NOMO-1 treated with DMSO at 0.1 percent for 48 hours (cell line): Measurements from ENCODE around the gene SYMPK.
A peak's percentile ranks its signal among the peaks of the same experiment; 100 is the strongest.
"Not testable (repeated sequence)": the region's sequence is repeated elsewhere in the genome, so short reads cannot be mapped to it uniquely, and the experiment has no call there.

Source experiments
- DNase-seq: peaks from one replicate; lab custom pipeline; 2025; ENCODE audit not compliant: unreplicated experiment; lab: John Stamatoyannopoulos, UW

SYMPK gene

GRCh38 chr19:45809643-45810159, 53.2 kb downstream of the SYMPK start:
- peak; percentile 38 for DNase-seq

DNA sequence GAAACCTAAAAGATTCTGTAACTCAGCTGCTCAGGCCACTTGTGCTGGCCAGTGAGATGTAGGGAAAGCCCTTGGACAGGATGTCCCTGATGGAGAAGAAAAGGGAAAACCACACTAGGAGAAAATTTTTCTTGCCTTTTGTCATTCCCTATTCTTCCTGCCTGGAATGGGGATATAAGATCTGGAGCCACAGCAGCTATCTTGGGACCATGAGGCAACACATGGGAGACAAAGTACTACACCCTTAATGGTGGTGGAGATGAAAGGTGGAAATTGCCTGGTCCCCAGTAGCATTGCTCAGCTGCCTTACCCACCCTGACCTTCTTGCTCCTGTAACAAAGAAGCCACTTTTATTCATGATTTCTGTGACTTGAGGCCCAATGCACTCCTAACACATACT, 57.2 kb downstream of the SYMPK start:
- no peak for DNase-seq

DNA sequence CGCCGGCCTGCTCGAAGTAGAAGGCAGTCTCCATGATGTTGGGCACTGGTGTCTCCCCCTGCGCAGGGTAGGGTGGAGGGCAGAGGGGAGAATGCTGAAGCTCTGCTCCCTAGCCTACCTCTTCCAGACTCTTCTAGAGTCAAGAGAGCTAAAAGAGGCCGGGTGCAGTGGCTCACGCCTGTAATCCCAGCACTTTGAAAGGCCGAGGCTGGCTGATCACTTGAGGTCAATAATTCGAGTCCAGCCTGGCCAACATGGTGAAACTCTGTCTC, 58.1 kb downstream of the SYMPK start:
- no peak for DNase-seq

DNA sequence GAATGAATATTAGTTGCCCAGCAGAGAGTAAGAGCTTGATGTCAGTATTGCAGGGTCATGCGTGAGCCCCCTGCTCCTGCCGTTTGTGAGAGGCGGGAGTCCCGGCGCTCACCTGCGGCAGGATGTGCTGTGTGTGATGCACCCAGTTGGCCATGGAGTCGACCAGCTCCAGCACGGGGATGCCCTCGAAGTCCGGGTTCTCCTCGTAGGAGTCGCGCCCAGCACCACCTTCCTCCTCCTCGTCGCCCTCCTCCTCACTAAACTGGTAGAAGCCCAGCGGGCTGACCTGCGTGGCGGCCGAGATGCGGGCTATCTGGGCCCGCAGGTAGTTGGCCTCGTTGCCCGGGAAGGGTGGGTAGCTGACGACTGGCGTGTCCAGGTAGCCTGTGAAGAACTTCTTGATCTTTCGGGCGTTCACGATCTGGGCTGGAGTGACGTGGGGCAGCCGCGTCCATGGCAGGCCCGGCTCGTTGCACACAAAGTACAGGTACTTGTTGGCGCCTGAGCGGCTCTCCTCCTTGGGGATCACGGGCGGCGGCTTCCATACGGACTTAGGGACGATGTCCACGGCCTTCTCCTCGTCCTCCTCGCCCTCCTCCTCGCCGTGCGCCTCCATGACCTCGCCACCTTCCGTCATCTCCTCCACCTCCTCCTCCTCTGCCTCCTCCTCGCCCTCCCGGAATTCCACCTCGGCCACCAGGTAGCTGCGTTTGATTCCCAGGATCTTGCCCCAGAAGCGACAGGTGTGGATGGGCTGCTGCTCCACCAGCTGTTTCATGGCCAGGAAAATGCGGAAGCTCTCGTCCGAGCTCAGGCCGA, 58.6 kb downstream of the SYMPK start:
- no peak for DNase-seq

GRCh38 chr19:45801603-45802175, 61.3 kb downstream of the SYMPK start:
- DNase-seq: no peak

- DNase-seq: no peak
Measured at GRCh38 chr19:45800070-45800553, 62.8 kb downstream of the SYMPK start.

- DNase-seq: not testable (repeated sequence)
Measured at GRCh38 chr19:45799541-45799940, 63.4 kb downstream of the SYMPK start.

DNA sequence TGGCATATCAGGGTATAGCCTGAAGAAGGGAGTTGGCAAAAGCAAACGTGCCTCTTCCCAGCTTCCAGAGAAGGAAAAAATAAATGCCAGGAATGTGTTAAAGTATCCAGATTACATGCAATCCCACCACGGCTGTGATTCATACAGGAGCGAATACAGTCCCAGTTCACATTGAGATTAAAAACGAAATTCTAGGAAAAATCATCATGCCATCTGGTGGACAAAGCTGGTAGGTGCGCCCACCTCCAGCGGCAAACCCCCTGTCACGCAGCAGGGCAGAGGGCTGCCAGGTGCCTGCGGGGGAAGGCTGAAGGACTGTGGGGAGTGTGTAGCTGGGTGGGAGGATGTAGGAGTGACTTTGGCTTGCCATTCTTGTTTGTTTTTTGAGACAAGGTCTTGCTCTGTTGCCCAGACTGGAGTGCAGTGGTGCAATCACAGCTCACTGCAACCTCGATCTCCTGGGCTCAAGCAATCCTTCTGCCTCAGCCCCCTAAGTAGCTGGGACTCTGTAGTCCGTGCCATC, 63.9 kb downstream of the SYMPK start:
- DNase-seq: peak; percentile 25

DNA sequence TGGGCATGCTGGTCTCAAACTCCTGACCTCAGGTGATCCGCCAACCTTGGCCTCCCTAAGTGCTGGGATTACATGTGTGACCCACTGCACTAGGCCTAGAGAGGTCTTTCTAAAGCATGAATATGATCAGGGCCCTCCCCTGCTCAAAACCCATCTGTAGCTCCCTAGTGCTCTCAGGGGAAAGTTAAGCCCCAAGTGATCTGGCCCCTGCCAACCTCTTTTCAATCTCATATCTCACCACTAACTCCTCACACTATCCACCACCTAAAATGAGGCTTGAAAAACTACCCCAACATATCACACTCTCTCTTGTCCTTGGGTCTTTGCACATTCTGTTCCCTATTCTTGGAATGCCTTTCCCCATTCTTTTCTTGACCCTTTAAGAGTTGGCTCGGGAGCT, 68.3 kb downstream of the SYMPK start:
- DNase-seq: no peak

DNA sequence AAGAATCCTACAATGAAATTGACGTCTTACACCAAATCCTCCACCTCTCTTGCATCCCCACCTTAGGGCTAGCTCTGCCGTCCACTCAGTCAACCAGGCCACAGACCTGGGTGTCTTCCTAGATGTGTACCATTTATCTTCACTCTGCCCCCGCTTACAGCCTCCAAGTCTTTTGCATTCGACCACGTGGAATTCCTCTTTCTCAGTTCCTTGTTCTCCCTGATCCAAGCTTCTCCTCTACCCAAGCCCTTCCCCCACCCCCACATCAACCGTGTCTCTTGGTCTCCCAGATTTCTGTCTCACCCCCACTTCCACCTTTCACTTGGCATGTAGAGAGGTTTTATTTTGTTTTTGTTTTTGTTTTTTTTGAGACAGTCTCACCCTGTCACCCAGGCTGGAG, 69.1 kb downstream of the SYMPK start:
- no peak for DNase-seq

- DNase-seq: no peak
Measured at GRCh38 chr19:45793178-45793564, 69.8 kb downstream of the SYMPK start.

- DNase-seq: peak; percentile 91
Measured at GRCh38 chr19:45792470-45793177, 70.3 kb downstream of the SYMPK start, which contains the start of gene DMWD. Gene DMWD (minus strand): TSS chr19:45792845. CDS start chr19:45792756, 89 bp downstream.

DNA sequence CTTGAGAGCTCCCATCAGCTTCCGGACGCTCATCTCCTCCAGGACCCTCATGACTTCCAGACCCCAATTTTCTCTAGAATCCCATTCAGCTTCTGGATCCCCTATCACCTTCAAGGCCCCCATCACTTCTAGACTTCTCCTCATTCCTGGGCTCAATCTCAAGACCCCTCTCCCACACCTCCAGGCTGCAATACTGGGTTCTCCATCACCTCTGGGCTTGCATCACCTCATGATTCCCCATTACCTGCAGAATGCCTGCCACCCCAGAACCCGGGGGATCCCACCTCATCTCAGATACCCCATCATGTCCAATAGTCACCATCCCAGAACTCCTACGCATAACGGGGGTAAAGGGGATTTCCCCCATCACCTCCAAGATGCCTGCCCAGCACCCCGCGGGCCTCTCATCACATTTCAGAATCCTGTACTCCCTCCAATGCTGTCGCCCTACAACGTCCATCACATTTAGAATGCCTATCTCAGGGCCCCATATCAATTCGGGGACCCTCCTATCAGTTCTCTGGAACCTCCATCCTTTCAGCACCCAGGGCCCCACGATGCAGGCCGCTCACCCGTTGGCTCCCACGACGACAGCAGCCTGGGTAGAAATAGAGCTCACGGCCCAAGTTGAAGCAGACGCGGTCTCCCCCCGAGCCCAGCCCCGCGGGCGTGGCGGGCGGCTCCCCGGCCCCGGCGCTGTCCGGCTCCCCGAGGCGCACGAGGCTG, 71.0 kb downstream of the SYMPK start:
- DNase-seq: no peak

DNA sequence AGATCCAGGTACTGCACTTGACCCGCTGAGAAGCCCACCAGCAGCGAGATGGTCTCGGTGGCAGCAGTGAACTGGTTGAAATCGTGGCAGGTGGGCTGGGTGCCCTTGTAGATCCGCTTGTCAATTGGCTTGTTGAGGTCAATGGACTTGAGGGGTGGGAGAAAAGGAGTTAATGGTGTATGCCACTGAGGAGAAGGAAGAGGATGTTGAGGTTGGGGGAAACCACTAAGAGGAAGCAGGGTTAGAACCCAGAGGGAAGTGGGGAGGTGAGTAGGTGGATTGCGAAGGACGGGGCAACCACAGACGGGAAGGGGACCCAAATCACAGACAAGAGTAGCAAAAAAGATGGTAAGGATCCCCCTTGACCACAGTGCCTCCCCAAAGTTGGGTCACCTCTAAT, 72.0 kb downstream of the SYMPK start:
- DNase-seq: peak; percentile 93

GRCh38 chr19:45789035-45789786, 73.7 kb downstream of the SYMPK start:
- DNase-seq: no peak

DNA sequence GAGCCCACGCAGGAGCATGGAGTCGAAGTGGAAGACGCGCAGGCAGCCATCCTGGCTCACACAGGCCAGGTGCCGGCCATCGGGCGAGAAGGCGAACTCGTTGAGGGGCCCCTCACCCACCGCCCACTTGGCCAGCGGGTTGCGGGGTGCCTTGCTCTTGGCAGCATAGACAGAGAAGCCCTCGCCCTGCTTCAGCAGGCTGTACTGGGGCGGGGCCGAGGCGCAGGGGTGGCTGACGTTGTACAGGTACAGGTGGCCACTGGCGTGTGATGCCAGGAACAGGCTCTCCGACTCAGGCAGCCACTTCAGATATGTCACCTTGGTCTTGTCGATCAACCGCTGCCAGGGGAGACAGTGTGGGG, 76.4 kb downstream of the SYMPK start:
- no peak for DNase-seq

GRCh38 chr19:45785781-45786532, 77.0 kb downstream of the SYMPK start:
- DNase-seq: no peak

- no peak for DNase-seq
Measured at GRCh38 chr19:45785097-45785496, 77.8 kb downstream of the SYMPK start.

DNA sequence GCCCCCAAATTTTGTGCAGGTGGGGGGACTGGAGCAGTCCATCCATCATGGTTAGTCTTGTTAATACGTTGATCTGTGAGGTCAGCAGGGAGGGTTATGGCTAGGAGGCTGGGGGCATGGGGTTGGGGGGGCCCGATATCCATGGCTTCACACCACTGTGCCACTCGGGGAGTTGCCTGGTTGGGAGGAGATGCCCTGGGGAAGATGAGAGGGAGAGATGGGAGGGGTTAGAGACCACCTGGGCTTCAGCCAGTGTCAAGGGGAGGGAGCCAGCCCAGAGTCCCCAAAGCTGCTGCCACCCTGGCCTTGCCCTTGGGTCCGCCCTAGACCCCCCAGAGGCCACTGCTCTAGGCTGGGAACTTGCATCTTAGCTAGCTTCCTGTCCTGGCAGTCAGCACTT, 78.9 kb downstream of the SYMPK start:
- no peak for DNase-seq
